HG03103 (cell line): ENCODE results near the gene VPS26A.
"Not testable (repeated sequence)": the region's sequence is repeated elsewhere in the genome, so short reads cannot be mapped to it uniquely, and the experiment has no call there.

Experiments
- ATAC-seq: cut with Tn5 transposase; IDR thresholded peaks from one replicate; pipeline ENCODE4 v1.9.1; 2021; ENCODE audit warnings: low read depth; ENCODE audit not compliant: unreplicated experiment

VPS26A gene

DNA sequence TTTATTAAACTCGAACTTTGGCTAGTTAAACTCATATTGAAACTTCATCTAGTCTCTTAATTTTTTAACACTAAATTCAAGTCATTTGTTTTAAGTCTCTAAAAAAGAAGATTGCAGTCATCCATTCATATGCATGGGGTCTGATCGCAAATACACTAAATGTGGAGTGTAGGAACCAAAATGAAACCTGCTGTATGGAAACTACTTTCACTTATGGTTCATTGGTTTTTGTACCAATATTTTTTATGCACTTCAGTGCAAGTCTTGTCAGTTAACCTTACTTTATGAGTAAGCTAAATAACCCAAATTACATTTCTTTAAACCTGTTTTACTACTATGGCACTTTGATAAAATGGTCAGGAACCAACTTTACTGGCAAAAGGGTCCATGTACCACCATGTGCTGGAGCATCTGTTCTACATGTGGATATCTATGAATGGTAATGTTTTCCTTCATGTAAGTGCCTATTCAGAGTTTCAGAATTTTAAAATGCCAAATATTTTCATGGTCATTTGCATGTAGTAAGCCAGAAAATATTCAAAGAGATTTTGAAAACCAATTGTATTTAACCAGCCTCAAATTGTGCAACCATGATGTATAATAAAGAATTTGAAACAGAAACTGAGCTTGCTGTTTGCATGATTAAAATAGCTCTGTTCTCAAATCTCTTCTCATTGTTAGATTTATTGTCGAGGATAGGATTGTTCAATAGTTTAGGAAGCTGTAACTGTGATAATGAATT is 48.4 kb downstream of the VPS26A start:
- no peak for ATAC-seq

- not testable (repeated sequence) for ATAC-seq
Measured at GRCh38 chr10:69175326-69175725, 51.3 kb downstream of the VPS26A start.

DNA sequence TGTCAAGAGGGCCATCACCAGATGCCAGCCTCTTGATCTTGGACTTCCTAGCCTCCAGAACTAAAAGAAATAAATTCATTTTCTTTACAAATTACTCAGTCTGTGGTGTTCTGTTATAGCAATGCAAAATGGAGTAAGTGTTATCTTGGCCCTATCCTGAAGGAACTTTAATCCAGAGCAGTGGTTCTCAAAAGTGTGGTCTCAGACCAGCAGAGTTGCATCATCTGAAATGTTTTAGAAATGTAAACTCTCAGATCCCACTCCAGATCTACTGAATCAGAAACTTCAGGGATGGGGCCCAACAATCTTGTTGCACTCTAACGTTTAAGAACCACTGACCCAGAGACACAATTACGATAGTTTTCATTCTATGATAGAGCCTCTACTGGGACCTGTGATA is 52.8 kb downstream of the VPS26A start:
- no peak for ATAC-seq

GRCh38 chr10:69179089-69179742 is 55.2 kb downstream of the VPS26A start:
- ATAC-seq, result peak; percentile 8

- ATAC-seq, result peak; percentile 87
Measured at GRCh38 chr10:69179743-69180524, 56.0 kb downstream of the VPS26A start, which contains the start of gene SUPV3L1. SUPV3L1 (plus strand) TSS chr10:69180234; CDS start chr10:69180292, 58 bp downstream.

DNA sequence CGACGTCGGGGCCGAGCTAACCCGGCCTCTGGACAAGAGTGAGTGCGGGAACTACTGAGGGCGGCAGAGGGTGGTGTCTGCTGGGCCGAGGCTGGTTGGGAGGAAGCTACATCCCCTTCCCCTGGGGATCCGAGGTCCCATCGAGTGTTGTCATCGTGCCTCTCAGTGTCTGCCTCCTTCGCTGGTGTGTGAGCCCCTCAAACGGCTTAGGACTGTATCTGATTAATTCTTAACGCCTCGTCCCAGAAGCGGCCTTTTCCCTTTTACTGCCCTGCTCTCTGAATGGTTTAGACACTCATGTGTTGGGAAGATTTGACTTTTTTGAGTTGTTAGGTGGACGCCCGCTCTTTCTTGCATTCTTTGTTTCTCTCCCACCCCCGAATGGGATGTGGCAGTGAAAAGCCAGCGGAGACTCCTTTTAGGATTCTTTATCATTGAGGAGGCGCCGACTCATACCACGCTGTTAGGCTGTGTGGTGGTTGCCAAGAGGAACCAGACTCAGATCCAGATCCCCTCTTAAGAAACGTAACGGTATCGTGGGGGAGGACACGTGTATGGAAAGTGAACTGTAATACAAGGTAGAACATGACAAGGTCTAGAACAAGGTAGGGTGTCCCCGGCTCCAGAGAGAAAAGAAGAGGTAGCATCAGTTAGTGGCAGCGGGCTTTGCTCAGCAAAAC is 56.7 kb downstream of the VPS26A start:
- no peak for ATAC-seq

DNA sequence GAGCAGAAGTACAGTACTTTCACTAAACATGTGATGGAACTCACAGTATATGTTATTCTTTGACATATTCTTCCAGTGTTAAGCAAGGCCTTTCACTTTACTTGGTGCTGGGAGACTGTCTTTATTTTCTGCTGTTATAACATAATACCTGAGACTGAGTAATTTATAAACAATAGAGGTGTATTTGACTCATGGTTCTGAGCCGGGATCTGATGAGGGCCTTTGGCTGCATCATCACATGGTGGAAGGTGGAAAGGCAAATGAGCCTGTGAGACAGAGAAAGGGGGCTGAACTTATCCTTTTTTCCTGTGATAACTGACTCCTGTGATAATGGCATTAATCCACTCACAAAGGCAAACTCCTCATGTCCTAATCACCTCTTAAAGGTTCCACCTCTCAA is 57.5 kb downstream of the VPS26A start:
- no peak for ATAC-seq

- no peak for ATAC-seq
Measured at GRCh38 chr10:69182005-69182404, 58.0 kb downstream of the VPS26A start.

GRCh38 chr10:69186524-69186923 is 62.5 kb downstream of the VPS26A start:
- ATAC-seq, result no peak

DNA sequence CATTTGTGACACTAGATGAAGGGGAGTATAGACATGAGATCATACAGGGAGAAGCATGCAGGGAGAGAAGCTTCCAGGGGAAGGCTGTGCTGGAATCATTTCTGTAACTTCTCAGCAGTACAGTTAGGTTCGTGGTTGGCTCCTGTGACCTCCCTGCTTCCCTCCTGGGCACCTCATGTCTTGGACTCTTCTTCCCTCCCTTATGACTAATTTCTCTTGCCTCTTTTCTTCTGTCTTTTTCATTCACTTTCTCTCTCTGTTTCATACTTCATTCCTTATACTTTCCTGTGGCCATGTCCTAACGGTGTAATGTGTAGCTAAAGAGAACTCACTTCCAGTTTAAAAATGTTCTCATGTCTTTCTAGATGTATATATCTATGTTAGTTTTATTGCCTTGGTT is 77.1 kb downstream of the VPS26A start:
- ATAC-seq, result no peak

DNA sequence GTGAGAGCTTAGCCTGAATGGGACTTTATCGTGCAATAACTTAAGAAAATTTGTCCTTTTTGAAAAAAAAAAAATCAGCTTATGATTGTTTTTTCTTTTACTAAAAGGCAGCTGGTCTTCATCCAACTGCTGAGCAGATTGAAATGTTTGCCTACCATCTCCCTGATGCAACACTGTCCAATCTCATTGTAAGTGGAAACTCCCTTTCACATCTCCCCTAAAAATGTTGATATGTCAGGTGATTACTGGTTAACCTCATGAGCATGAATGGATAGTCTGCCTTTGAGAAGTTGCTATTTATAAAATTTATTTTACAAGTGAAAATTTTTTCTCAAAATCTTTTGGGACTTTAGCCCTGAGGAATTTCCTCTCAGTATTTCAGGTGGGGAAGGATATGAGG is 78.4 kb downstream of the VPS26A start:
- ATAC-seq, result no peak

DNA sequence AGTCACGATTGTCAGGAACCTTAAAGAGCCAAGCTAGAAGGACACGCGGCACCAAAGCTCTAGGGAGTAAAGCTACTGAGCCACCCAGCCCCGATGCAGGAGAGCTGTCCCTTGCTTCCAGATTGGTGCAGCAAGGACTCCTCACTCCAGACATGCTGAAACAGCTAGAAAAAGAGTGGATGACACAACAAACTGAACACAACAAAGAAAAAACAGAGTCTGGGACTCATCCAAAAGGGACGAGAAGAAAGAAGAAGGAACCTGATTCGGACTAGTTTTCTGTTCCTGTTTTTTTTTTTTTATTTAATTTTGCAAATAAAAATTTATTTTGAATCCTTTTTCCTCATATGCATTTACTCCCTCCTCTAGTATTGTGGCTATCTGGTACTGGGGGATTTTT is 84.8 kb downstream of the VPS26A start:
- no peak for ATAC-seq

DNA sequence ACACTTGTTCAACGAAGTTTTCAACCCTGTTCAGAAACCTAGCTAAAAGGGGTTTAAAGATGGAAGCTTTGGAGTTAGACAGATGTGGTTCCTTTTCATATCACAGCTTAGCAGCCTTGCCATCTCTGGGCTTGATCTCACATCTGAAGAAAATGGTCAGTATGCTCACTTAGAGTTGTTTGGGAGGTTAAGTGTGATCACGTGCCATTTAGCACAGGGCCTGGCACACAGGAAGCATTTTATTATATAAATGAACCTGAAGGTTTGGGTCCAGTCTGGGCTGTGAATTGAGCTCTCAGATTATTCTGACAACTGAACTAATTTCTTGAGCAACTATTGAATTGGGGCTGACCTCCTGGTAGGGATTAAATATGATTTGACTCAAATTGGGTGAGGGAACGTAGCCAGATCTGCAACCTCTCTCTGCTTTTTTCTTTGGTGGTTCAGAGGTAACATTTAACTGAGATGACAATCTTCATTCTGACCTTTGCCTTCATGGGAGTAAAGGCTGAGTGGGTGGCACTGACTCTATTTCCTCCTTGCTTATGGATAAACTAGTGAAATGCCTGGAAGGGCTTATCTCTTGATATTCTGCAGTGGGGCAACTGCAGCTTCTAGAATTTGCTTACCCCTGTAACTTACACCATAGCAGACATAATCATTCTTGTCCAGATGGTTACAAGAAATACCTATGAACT is 86.0 kb downstream of the VPS26A start:
- no peak for ATAC-seq

GRCh38 chr10:69211104-69211503 is 87.1 kb downstream of the VPS26A start:
- ATAC-seq, result no peak

DNA sequence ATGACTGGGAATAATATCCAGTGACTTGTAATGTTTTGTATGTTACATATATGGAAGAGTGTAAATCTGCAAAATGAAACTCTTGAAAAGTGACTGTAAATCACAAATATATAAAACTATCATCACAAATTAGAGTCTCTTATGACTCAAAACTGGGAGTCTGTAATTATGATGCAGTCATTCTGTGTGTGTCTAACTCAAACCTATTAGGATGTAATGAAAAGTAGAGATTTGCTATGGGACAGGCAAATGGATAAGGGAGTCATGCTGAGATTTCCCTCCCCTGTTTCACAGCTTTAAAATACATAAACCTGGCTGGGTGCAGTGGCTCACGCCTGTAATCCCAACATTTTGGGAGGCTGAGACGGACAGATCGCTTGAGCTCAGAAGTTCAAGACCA is 87.5 kb downstream of the VPS26A start:
- ATAC-seq, result no peak

- no peak for ATAC-seq
Measured at GRCh38 chr10:69213591-69214311, 89.8 kb downstream of the VPS26A start.

GRCh38 chr10:69214666-69215131 is 90.7 kb downstream of the VPS26A start:
- ATAC-seq, result no peak

DNA sequence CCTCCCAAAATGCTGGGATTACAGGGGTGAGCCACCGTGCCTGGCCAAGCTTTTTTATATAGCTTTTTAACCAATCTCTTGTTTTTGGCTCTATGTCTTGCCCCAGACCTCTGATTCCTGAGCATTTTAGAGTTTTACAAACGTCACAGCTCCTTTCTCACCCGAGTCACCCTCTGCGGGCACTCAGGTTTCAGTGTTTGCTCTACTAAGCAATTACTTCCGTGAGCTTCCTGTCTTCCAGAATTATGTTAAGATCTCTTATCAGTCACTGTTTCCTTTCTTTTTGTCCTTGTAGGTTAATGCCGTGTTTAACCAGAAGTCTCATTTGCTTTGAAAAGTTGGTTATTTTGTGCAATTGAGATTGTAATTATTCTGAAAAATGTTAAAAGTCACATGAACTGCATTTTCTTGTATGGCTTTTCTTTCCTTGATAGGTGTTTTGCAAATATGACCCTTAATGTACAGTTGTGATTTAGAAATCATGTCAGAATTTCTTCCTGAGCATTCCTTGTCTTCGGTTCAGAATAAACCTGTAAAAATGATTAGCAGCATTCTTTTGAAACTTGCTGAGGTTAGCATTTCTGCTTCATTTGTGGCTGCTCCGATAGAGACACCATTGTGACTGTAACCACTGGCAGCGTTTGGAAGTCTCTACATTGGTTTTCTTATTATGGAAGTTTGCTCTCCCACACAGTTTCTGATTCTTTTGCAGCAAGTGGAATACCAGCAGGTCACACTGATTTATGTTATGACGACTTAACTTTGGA is 91.6 kb downstream of the VPS26A start:
- no peak for ATAC-seq
